WI38 (cell line): ENCODE data around the gene SEC23A.

Experiments used
- H3K4me3 ChIP-seq: 2 replicates; pipeline ENCODE4 v1.5.1; 2011; ENCODE audit warnings: low read depth, mild to moderate bottlenecking, control low read depth, low read length
- CTCF ChIP-seq: IDR thresholded peaks from 2 replicates; pipeline ENCODE4 v1.5.1; 2012; ENCODE audit warnings: low read depth, mild to moderate bottlenecking, control low read depth, low read length

SEC23A gene

GRCh38 chr14:39006721-39007410 lies 96.2 kb downstream of the SEC23A start:
- no peak for TF ChIP-seq CTCF

GRCh38 chr14:39005044-39005880 lies 97.8 kb downstream of the SEC23A start:
- no peak overlapping the region for H3K4me3 ChIP-seq
- no peak for TF ChIP-seq CTCF

More at GRCh38 chr14:39006721-39007410, 96.2 kb downstream of the SEC23A start:
- H3K4me3 ChIP-seq, result no peak overlapping the region

GRCh38 chr14:38999949-39000348 lies 103.1 kb downstream of the SEC23A start:
- no peak overlapping the region for H3K4me3 ChIP-seq
- no peak for TF ChIP-seq CTCF

- H3K4me3 ChIP-seq, result no peak overlapping the region
- TF ChIP-seq CTCF, result no peak
Measured at GRCh38 chr14:38994731-38995130, 108.3 kb downstream of the SEC23A start.

- no peak for TF ChIP-seq CTCF
- no peak overlapping the region for H3K4me3 ChIP-seq
Measured at GRCh38 chr14:38993981-38994380, 109.1 kb downstream of the SEC23A start.

GRCh38 chr14:38992067-38992844 lies 110.8 kb downstream of the SEC23A start:
- TF ChIP-seq CTCF, result no peak
- H3K4me3 ChIP-seq, result no peak overlapping the region
